Esophagus muscularis mucosa (tissue), 4 donors: ENCODE measurements around the gene MB21D2. TPM values are rescaled to one million over a fixed set of nuclear protein-coding genes. Genes with fewer than 3 reads are reported as not detected.
A peak's percentile ranks its signal among the peaks of the same experiment; 100 is the strongest.

Experiments
- DNase-seq: peaks from one replicate; pipeline ENCODE4 v3.0.0-alpha.2; 2017; ENCODE audit errors: extremely low spot score
- H3K27ac ChIP-seq, 4 donors: fragments of 200-600 bp; sonication (generic); replicated peaks in 1 of 4; 1 replicate in 3 of 4; 2 replicates in 1 of 4; pipeline ENCODE4 v1.5.1; 2016 to 2019; ENCODE audit warnings: mild to moderate bottlenecking in 1 of 4
- H3K27me3 ChIP-seq, 4 donors: fragments of 200-600 bp; sonication (generic); one replicate each; pipeline versions ENCODE4 v1.5.1 to v1.6.0; 2016 to 2019
- H3K36me3 ChIP-seq, 4 donors: fragments of 200-600 bp; sonication (generic); one replicate each; pipeline ENCODE4 v1.5.1; 2016 to 2019
- H3K4me1 ChIP-seq, 4 donors: fragments of 200-600 bp; sonication (generic); one replicate each; pipeline ENCODE4 v1.5.1; 2016 to 2019
- H3K4me3 ChIP-seq, 4 donors: fragments of 200-600 bp; sonication (generic); 1 replicate in 2 of 4; 2 replicates in 2 of 4; pipeline ENCODE4 v1.5.1; 2016 to 2019; ENCODE audit warnings: mild to moderate bottlenecking in 4 of 4, moderate library complexity in 1 of 4
- H3K9me3 ChIP-seq, 4 donors: fragments of 200-600 bp; sonication (generic); 1 replicate in 3 of 4; 2 replicates in 1 of 4; pipeline ENCODE4 v1.5.1; 2016 to 2019
- CTCF ChIP-seq, 3 experiments: fragments of 200-600 bp in 2 of 3; fragments of 450-650 bp in 1 of 3; sonication (generic) in 2 of 3; IDR thresholded peaks; one replicate each; pipeline ENCODE4 v1.5.1; 2017 to 2019; ENCODE audit warnings: antibody characterized with exemption in 3 of 3, mild to moderate bottlenecking in 2 of 3, moderate library complexity in 1 of 3
- EP300 ChIP-seq: sonication (generic); formaldehyde crosslinking; IDR thresholded peaks from one replicate; pipeline ENCODE4 v1.6.1; 2017; ENCODE audit warnings: antibody characterized with exemption
- POLR2A ChIP-seq: fragments of 450-650 bp; IDR thresholded peaks from one replicate; pipeline ENCODE4 v1.6.1; 2017; ENCODE audit warnings: antibody characterized with exemption, moderate library complexity, mild to moderate bottlenecking, low read depth
- POLR2AphosphoS5 ChIP-seq, 2 donors: sonication (generic); formaldehyde crosslinking; IDR thresholded peaks; one replicate each; pipeline ENCODE4 v1.6.1; 2017; ENCODE audit warnings: antibody characterized with exemption in 2 of 2
- WGBS: methylation state at CpG from one replicate; pipeline ENCODE4 v1.1.5; 2018; 5-methylcytosine and 5-hydroxymethylcytosine counted together
- intact Hi-C: fragments of 100-400 bp; cut with DNase I; formaldehyde crosslinking; loops from one replicate; pipeline ENCODE4 v1.15.1; 2023
- total RNA-seq, 4 donors: library from RNA; depleted of rRNA; stranded (reverse); fragments of >200 nt; gene quantifications; one replicate each; pipeline versions ENCODE4 v1.1.0 to v1.2.1, GENCODE V29; 2016

Gene MB21D2
- total RNA-seq, 4 donors from 2014 or later, result 5.4 to 11.5 (median 8.2) TPM

GRCh38 chr3:192835818-192836815, 81.5 kb downstream of the MB21D2 start:
- DNase-seq, result no peak
- Histone ChIP-seq H3K27ac (peak overlapping the region in 3 of 4 donors; percentile 30 to 59 (median 47)), H3K9me3 (no peaks in the 10 kb centered on the region), H3K4me3 (no peak overlapping the region), H3K36me3 (no peaks in the 10 kb centered on the region), H3K27me3 (no peaks in the 10 kb centered on the region), H3K4me1 (peaks cover 24 to 48% (median 45%) of the 10 kb centered on the region in 4 donors)
- intact Hi-C loops, result no loop called here
- TF ChIP-seq POLR2A, result no peak
- TF ChIP-seq CTCF (IDR thresholded peaks at IDR 0.05), result no peak
- TF ChIP-seq POLR2AphosphoS5 (IDR thresholded peaks at IDR 0.05), result peak; percentile 20 to 34
- no peak for TF ChIP-seq EP300
- 74% methylated on average over 7 of the region's 7 CpGs for WGBS

GRCh38 chr3:192834428-192834827, 83.2 kb downstream of the MB21D2 start:
- H3K36me3 ChIP-seq, result no peaks in the 10 kb centered on the region
- peaks cover 24 to 53% (median 50%) of the 10 kb centered on the region in 4 donors for H3K4me1 ChIP-seq
- H3K9me3 ChIP-seq, result no peaks in the 10 kb centered on the region
- 63% methylated on average over 3 of the region's 3 CpGs for WGBS
- no peak overlapping the region for H3K4me3 ChIP-seq
- no peak for DNase-seq
- no peak overlapping the region for H3K27ac ChIP-seq
- TF ChIP-seq EP300 (no peak), POLR2AphosphoS5 (IDR thresholded peaks at IDR 0.05) (no peak), CTCF (IDR thresholded peaks at IDR 0.05) (no peak), POLR2A (no peak)
- intact Hi-C loops, result loop anchor here (5.0 kb wide), 1 partner anchor 83 kb away; the partner anchor contains the start of gene MB21D2
- no peaks in the 10 kb centered on the region for H3K27me3 ChIP-seq

GRCh38 chr3:192833177-192833890, 84.3 kb downstream of the MB21D2 start:
- Histone ChIP-seq H3K27me3 (no peaks in the 10 kb centered on the region), H3K27ac (peak overlapping the region in 3 of 4 donors; percentile 3 to 48 (median 34)), H3K9me3 (no peaks in the 10 kb centered on the region), H3K4me3 (no peak overlapping the region), H3K36me3 (no peaks in the 10 kb centered on the region), H3K4me1 (peaks cover 24 to 53% (median 50%) of the 10 kb centered on the region in 4 donors)
- WGBS, result 47% methylated on average over 9 of the region's 9 CpGs
- no peak for DNase-seq
- intact Hi-C loops, result loop anchor here (5.0 kb wide), 1 partner anchor 84 kb away; the partner anchor contains the start of gene MB21D2
- TF ChIP-seq POLR2AphosphoS5 (IDR thresholded peaks at IDR 0.05) (peak in 1 of 2 donors; percentile 11), POLR2A (no peak)

GRCh38 chr3:192831801-192832347, 85.8 kb downstream of the MB21D2 start:
- Histone ChIP-seq H3K4me1 (peaks cover 24 to 53% (median 49%) of the 10 kb centered on the region in 4 donors), H3K4me3 (no peak overlapping the region), H3K27ac (no peak overlapping the region), H3K27me3 (no peaks in the 10 kb centered on the region), H3K9me3 (no peaks in the 10 kb centered on the region), H3K36me3 (no peaks in the 10 kb centered on the region)
- TF ChIP-seq EP300 (no peak), POLR2A (no peak), CTCF (IDR thresholded peaks at IDR 0.05) (no peak), POLR2AphosphoS5 (IDR thresholded peaks at IDR 0.05) (no peak)
- WGBS, result 94% methylated on average over 1 of the region's 1 CpG
- intact Hi-C loops, result loop anchor here (5.0 kb wide), 1 partner anchor 85 kb away; the partner anchor contains the start of gene MB21D2
- DNase-seq, result no peak
